ENCODE data around the gene CEP350.

Gene CEP350

DNA sequence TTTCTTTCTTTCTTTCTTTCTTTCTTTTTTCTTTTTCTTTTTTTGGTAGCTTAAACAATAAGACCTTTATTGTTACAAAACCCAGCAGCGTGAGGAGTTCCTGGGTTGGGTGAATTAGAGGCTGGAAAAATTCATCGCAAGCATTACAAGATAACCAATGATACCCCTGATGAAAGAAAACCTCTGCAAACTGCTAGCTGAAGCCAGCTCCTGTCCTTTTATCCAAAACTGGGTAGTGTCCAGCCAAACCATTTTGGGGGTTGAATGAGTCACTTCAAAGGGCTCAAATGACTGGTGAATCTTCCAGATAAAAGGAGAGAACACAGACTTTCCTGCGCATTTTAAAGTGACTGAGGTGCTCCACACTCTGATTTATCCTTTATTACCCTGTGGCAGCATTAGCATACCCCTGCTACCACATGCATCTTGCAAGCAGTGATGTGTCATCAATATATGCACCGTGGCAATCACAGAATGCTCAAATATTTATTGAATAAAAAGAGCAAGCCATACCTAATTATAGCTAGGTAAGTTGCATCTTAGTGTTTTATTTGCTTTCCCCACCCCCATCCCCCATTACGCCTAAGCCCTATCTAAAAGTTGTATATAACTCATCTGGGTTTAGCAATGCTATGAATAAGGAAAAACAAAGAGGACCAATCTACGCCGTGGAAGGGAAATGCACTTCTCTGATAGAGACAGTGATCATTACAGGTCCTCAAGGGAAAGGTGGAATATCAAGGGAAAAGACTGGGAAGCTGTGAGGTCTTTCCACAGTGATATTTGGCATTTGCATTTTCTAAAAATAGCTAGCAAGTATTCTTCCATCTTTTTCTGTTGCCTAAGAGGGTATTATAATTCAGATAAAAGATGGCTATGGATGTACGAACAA is 32.4 kb upstream of the CEP350 start:
- TF ChIP-seq, protein P1, sequence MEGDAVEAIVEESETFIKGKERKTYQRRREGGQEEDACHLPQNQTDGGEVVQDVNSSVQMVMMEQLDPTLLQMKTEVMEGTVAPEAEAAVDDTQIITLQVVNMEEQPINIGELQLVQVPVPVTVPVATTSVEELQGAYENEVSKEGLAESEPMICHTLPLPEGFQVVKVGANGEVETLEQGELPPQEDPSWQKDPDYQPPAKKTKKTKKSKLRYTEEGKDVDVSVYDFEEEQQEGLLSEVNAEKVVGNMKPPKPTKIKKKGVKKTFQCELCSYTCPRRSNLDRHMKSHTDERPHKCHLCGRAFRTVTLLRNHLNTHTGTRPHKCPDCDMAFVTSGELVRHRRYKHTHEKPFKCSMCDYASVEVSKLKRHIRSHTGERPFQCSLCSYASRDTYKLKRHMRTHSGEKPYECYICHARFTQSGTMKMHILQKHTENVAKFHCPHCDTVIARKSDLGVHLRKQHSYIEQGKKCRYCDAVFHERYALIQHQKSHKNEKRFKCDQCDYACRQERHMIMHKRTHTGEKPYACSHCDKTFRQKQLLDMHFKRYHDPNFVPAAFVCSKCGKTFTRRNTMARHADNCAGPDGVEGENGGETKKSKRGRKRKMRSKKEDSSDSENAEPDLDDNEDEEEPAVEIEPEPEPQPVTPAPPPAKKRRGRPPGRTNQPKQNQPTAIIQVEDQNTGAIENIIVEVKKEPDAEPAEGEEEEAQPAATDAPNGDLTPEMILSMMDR (IDR thresholded peaks at IDR 0.05; ENCODE audit: borderline replicate concordance, insufficient read depth, low read depth, low read length) = no peak

DNA sequence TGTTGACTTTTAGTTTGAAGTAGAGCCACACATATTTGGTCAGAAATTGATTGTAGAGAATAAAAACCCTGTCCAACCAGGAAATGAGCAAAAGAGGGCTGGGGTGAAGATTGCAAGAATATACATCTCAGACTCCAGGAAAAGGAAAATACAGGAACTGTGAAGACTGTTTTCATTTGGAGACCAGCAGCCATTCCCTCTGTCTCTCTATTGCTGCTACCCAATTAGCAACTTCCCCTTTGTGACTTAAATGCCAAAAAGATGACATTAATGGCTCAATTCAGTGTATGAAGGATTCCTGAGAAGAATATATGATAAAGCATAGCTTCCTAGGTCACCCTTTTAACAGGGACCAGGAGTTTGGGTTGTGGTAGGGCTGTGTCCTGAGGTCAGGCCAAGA is 31.6 kb upstream of the CEP350 start:
- TF ChIP-seq, protein P1 (IDR thresholded peaks at IDR 0.05; ENCODE audit: borderline replicate concordance, insufficient read depth, low read depth, low read length) = no peak
- H3K4me3 ChIP-seq (ENCODE audit: low read depth, low read length) = no peak overlapping the region

More for the DNA sequence above, 32.4 kb upstream of the CEP350 start:
- H3K4me3 ChIP-seq (ENCODE audit: low read depth, low read length) = no peak overlapping the region

DNA sequence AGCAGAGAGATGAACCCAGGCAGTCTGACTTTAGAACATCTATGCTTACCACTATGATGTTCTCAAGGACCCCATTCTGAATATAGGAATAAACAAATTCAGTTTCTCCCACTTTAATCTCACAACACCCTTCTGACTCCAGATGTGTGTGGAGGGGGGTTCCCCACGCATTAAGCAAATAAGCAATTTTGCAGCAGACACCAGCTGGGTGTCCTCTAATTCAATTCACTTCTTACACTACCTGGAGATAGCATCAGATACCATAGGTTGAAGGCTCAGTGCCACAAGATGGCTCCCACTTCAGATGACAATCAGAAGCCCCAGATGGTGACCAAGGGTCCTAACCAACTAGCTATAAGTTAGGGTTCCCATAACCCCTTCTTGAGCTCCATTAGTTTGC is 30.3 kb upstream of the CEP350 start:
- TF ChIP-seq, protein P1 (IDR thresholded peaks at IDR 0.05; ENCODE audit: borderline replicate concordance, insufficient read depth, low read depth, low read length) = no peak
- no peak overlapping the region for H3K4me3 ChIP-seq (ENCODE audit: low read depth, low read length)

DNA sequence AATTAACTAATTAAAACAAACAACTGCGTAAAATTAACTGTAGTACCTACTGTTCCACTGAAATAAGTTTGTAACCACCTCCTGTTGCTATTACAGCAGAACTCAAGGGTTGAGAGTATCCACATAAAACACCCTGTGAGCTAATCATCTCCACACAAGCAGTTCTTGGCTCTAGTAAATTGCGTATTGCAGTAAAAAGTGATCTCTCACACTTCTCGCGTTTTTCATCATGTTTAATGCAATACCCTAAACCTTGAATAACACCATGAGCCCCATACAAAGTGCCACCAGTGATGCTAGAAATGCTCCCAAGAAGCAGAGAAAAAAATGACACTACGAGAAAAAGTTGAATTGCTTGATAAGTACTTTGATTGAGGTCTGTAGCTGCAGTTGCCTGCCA is 29.3 kb upstream of the CEP350 start:
- H3K4me3 ChIP-seq (ENCODE audit: low read depth, low read length) = no peak overlapping the region
- TF ChIP-seq, protein P1 (IDR thresholded peaks at IDR 0.05; ENCODE audit: borderline replicate concordance, insufficient read depth, low read depth, low read length) = no peak

DNA sequence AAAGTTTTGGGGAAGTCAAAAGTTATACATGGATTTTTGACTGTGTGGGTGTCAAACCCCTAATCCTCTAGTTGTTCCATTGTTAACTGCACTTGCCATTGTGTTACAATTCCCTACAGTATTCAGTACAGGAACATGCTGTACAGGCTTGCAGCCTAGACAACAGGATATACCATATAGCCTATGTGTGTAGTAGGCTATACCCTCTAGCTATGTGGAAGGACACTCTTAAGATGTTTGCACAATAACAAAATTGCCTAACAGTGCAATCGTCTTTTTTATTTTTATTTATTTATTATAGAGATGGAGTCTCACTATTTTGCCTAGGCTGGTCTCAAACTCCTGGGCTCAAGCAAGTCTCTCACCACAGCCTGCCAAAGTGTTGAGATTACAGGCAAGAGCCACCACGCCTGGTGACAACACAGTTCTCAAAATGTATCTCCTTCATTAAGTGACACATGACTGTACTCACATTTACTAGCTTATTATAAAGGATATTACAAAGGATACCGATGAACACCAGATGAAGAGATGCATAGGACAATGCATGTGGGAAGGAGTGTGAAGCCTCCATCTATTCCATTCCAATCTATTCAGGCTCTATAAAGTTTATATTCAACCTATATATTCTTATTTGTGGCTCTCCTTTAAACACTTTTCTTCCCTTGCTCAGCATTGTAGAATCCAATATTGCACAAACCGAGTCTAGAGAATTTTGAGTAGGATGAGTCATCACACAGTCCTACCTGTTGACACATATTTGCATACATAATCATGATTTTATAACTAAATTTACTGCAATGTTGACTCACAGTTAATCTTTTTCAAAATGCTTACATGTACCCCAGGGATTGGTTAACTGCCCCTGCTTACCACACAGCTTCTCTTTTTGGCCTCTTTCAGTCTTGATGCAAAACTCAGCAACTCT is 28.4 kb upstream of the CEP350 start:
- TF ChIP-seq, protein P1 (IDR thresholded peaks at IDR 0.05; ENCODE audit: borderline replicate concordance, insufficient read depth, low read depth, low read length) = no peak
- H3K4me3 ChIP-seq (ENCODE audit: low read depth, low read length) = no peak overlapping the region

DNA sequence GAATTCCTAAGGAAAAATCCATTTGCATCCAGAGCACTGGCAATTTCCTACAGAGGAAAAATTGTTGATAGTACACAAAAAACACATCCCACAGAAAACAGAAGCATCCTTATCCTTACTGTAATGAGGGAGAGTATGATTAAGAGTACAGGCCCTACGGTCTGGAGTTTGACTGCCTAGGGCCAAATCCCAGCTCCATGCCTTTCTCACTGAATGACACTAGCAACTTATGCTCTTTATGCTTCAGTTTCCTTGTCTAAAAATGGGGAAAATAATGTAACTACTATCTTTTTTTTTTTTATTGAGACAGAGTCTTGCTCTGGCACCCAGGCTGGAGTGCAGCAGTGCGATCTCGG is 27.8 kb upstream of the CEP350 start:
- no peak overlapping the region for H3K4me3 ChIP-seq (ENCODE audit: low read depth, low read length)
- TF ChIP-seq, protein P1 (IDR thresholded peaks at IDR 0.05; ENCODE audit: borderline replicate concordance, insufficient read depth, low read depth, low read length) = no peak

Data from GM12875 (cell line).